Fibroblast of lung (primary cell): ENCODE measurements around the gene TMA7B. TPM values are rescaled to one million over a fixed set of nuclear protein-coding genes. Genes with fewer than 3 reads are reported as not detected.

Experiments used
- DNase-seq, 2 donors: peaks; one replicate each; pipeline versions ENCODE4 v3.0.0 to v3.0.0-alpha.2; 2010; ENCODE audit warnings: low read depth in 2 of 2
- H2AFZ ChIP-seq: 2 replicates; pipeline ENCODE4 v1.5.1; 2012; ENCODE audit warnings: low read length, control low read depth, inconsistent platforms
- H3K27ac ChIP-seq: 2 replicates; pipeline ENCODE4 v1.5.1; 2011; ENCODE audit warnings: low read length, control low read depth; ENCODE audit not compliant: insufficient read depth
- H3K27me3 ChIP-seq: 2 replicates; pipeline ENCODE4 v1.5.1; 2011; ENCODE audit warnings: mild to moderate bottlenecking, low read length; ENCODE audit not compliant: control insufficient read depth, insufficient read depth
- H3K36me3 ChIP-seq: 2 replicates; pipeline ENCODE4 v1.5.1; 2011; ENCODE audit warnings: low read length; ENCODE audit not compliant: control insufficient read depth, insufficient read depth
- H3K4me1 ChIP-seq: 2 replicates; pipeline ENCODE4 v1.5.1; 2011; ENCODE audit warnings: low read length; ENCODE audit not compliant: control insufficient read depth, insufficient read depth; ENCODE audit errors: extremely low read depth
- H3K4me2 ChIP-seq: 2 replicates; pipeline ENCODE4 v1.5.1; 2011; ENCODE audit warnings: low read length, control low read depth; ENCODE audit not compliant: insufficient read depth; ENCODE audit errors: extremely low read depth
- H3K4me3 ChIP-seq, 4 experiments: fragments of 200-600 bp in 1 of 4; sonication (generic) in 1 of 4; replicated peaks in 1 of 4; 2 replicates each; pipeline ENCODE4 v1.5.1; 2011 to 2016; ENCODE audit warnings: low read length in 4 of 4, low read depth in 3 of 4, mild to moderate bottlenecking in 3 of 4, control low read depth in 2 of 4, inconsistent platforms in 1 of 4, mixed read lengths in 1 of 4; ENCODE audit not compliant: insufficient read depth in 1 of 4; ENCODE audit errors: control extremely low read depth in 1 of 4
- H3K79me2 ChIP-seq: 2 replicates; pipeline ENCODE4 v1.5.1; 2012; ENCODE audit warnings: mild to moderate bottlenecking, low read length, inconsistent platforms; ENCODE audit not compliant: control insufficient read depth, insufficient read depth
- H3K9ac ChIP-seq: 2 replicates; pipeline ENCODE4 v1.5.1; 2011; ENCODE audit warnings: mild to moderate bottlenecking, low read length, control low read depth; ENCODE audit not compliant: insufficient read depth
- H3K9me3 ChIP-seq: 2 replicates; pipeline ENCODE4 v1.5.1; 2012; ENCODE audit warnings: low read depth, low read length; ENCODE audit not compliant: control insufficient read depth, insufficient read depth
- H4K20me1 ChIP-seq: 2 replicates; pipeline ENCODE4 v1.5.1; 2011; ENCODE audit warnings: low read length; ENCODE audit not compliant: control insufficient read depth, insufficient read depth; ENCODE audit errors: extremely low read depth
- EZH2 ChIP-seq: IDR thresholded peaks from 2 replicates; pipeline ENCODE4 v1.5.1; 2012; ENCODE audit warnings: low read length, control low read depth, mild to moderate bottlenecking; ENCODE audit errors: missing control alignments
- polyA plus RNA-seq, 2 donors: library from polyadenylated mRNA; depleted of rRNA in 1 of 2; stranded (reverse) in 1 of 2; unstranded in 1 of 2; fragments of >200 nt; gene quantifications; 2 replicates each; pipeline ENCODE4 v1.2.1, GENCODE V29; 2011 to 2012; ENCODE audit warnings: missing spikeins in 1 of 2
- total RNA-seq: library from RNA; depleted of rRNA; stranded (reverse); fragments of >200 nt; gene quantifications from 2 replicates; pipeline ENCODE4 v1.2.1, GENCODE V29; 2014
- TF ChIP-seq, protein P1 (sequence below), 2 donors: IDR thresholded peaks in 1 of 2; conservative IDR thresholded peaks in 1 of 2; 1 replicate in 1 of 2; 2 replicates in 1 of 2; pipeline ENCODE4 v1.5.1; 2011 to 2012; ENCODE audit warnings: low read length in 2 of 2, control low read depth in 1 of 2, inconsistent platforms in 1 of 2, low read depth in 1 of 2, mild to moderate bottlenecking in 1 of 2

TMA7B gene
- total and polyA plus RNA-seq, 2 donors (not counting 1 experiment from before 2014, with no cell fraction given): not detected

DNA sequence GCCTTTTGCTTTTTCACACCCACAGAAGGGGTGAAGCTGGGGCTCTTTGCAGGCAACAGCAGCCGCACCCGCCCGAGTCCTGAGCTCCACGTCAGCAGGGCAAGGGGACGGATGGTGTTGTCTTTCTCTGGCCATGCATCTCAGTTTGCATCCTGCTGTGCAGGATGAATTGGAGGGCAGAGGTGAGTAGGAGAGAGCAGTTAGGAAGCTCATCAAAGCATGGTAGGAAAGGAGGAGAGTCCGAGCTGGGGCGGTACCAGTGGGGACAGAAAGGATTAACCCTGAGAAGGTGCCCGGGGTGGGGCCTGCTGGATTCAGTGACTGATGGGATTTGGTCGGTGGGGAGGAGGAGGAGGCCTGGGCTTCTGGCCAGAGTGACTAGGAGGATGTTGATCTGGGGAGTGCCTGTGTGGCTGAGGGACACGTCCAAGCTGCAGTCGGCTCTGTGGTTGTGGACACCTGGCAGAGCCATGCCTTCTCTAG lies 49.1 kb downstream of the TMA7B start:
- Histone ChIP-seq H3K9me3 (no peaks in the 10 kb centered on the region), H3K4me3 (no peak overlapping the region), H2AFZ (no peak overlapping the region), H3K36me3 (no peaks in the 10 kb centered on the region), H3K4me1 (no peaks in the 10 kb centered on the region), H3K4me2 (no peak overlapping the region), H4K20me1 (no peaks in the 10 kb centered on the region), H3K27ac (no peak overlapping the region), H3K79me2 (no peaks in the 10 kb centered on the region), H3K27me3 (peaks cover 29% of the 10 kb centered on the region), H3K9ac (no peak overlapping the region)
- DNase-seq: peak in 1 of 2 donors; percentile 42
- TF ChIP-seq, protein P1, sequence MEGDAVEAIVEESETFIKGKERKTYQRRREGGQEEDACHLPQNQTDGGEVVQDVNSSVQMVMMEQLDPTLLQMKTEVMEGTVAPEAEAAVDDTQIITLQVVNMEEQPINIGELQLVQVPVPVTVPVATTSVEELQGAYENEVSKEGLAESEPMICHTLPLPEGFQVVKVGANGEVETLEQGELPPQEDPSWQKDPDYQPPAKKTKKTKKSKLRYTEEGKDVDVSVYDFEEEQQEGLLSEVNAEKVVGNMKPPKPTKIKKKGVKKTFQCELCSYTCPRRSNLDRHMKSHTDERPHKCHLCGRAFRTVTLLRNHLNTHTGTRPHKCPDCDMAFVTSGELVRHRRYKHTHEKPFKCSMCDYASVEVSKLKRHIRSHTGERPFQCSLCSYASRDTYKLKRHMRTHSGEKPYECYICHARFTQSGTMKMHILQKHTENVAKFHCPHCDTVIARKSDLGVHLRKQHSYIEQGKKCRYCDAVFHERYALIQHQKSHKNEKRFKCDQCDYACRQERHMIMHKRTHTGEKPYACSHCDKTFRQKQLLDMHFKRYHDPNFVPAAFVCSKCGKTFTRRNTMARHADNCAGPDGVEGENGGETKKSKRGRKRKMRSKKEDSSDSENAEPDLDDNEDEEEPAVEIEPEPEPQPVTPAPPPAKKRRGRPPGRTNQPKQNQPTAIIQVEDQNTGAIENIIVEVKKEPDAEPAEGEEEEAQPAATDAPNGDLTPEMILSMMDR (conservative IDR thresholded peaks at IDR 0.05 in 1 of 2, IDR thresholded peaks at IDR 0.05 in 1 of 2; ENCODE audit: low read depth in 1 of 2, low read length in 2 of 2): no peak
- no peak for TF ChIP-seq EZH2

DNA sequence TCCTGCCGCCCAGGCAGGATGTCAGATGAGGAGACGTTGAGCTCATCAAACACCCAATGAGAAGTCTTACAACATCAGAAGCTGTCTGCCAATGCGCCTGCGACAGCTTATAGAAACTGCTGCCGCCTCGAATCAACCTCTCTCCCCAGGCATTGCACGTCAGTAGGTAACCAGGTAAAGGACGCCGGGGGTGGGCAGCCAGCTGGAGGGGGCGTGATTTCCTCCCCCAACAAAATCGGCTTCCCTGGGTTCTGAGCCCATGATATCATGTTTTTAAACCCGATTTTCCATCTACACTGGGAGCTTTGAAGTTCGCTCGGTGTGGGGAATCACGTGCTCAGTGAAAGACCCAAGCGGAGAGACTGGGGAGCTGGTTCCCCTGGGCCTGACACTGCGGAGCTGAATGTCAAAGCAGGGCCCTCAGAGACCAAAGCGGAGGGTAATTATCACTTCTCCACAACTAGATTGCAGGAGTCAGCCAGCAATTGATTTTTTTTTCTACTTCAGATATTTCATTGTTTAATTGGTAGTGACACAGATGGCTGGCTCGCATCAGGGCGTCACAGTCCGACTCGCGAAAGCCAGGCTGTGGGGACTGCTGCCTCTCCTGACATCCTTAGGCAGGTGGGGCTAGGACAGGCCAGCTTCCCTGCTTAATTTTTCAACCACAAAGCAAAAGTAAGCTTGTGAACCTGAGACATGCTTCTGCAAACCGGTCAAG lies 49.9 kb downstream of the TMA7B start:
- Histone ChIP-seq H3K27ac (no peak overlapping the region), H4K20me1 (no peaks in the 10 kb centered on the region), H2AFZ (no peak overlapping the region), H3K9ac (no peak overlapping the region), H3K36me3 (no peaks in the 10 kb centered on the region), H3K4me3 (no peak overlapping the region), H3K79me2 (no peaks in the 10 kb centered on the region), H3K4me1 (no peaks in the 10 kb centered on the region), H3K4me2 (no peak overlapping the region), H3K27me3 (peaks cover 29% of the 10 kb centered on the region), H3K9me3 (no peaks in the 10 kb centered on the region)
- DNase-seq: no peak
- TF ChIP-seq, protein P1 (conservative IDR thresholded peaks at IDR 0.05 in 1 of 2, IDR thresholded peaks at IDR 0.05 in 1 of 2; ENCODE audit: low read depth in 1 of 2, low read length in 2 of 2): no peak
- peak; percentile 32 for TF ChIP-seq EZH2

DNA sequence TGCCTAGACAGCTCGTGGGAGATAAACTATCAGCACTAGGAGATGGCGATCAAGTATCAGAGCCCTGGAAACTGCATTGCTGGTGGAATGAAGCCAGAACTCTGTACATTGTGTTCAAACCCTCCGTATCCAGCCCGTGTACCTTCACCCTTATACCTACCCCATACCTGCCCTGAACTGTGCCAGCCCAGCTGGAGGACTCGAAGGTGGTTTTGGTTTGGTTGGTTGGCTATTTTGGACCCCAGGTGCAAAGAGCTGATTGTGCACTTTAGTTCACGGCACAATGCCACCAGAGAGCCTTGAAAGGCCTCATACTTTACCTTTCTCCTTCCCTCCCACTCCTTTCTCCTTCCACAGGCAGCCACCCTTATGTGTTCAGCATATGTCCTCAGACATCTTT lies 50.5 kb downstream of the TMA7B start:
- no peaks in the 10 kb centered on the region for H3K4me1 ChIP-seq
- H3K4me3 ChIP-seq: no peak overlapping the region
- no peak overlapping the region for H3K27ac ChIP-seq
- TF ChIP-seq, protein P1 (conservative IDR thresholded peaks at IDR 0.05 in 1 of 2, IDR thresholded peaks at IDR 0.05 in 1 of 2; ENCODE audit: low read depth in 1 of 2, low read length in 2 of 2): no peak
- no peak for TF ChIP-seq EZH2
- no peaks in the 10 kb centered on the region for H3K79me2 ChIP-seq
- H2AFZ ChIP-seq: no peak overlapping the region
- no peak overlapping the region for H3K9ac ChIP-seq
- H4K20me1 ChIP-seq: no peaks in the 10 kb centered on the region
- H3K36me3 ChIP-seq: no peaks in the 10 kb centered on the region
- peaks cover 29% of the 10 kb centered on the region for H3K27me3 ChIP-seq
- H3K9me3 ChIP-seq: no peaks in the 10 kb centered on the region
- no peak overlapping the region for H3K4me2 ChIP-seq
- no peak for DNase-seq

Other genes starting within 250 kb of the TMA7B start
- not detected in 2 replicates for gene ENTHD1, start 66.6 kb upstream of the TMA7B start, total RNA-seq
- gene ENTHD1, start 66.6 kb upstream of the TMA7B start, polyA plus RNA-seq: not detected in 2 replicates
- gene GRAP2, start 59.3 kb upstream of the TMA7B start, total RNA-seq: not detected in 2 replicates
- gene GRAP2, start 59.3 kb upstream of the TMA7B start, polyA plus RNA-seq: not detected in 2 replicates
- gene FAM83F, start 34.6 kb downstream of the TMA7B start, total RNA-seq: under 0.01 TPM in 1 of 2 replicates, not detected in the other
- gene FAM83F, start 34.6 kb downstream of the TMA7B start, polyA plus RNA-seq: 0.01 TPM in 1 of 2 replicates, not detected in the other
- gene TNRC6B, start 217.5 kb downstream of the TMA7B start, total RNA-seq: 13.1 and 17.8 TPM in 2 replicates
- 5.7 and 6.4 TPM in 2 replicates for gene TNRC6B, start 217.5 kb downstream of the TMA7B start, polyA plus RNA-seq